Measurements from ENCODE around the gene ZCCHC24.

Gene ZCCHC24

DNA sequence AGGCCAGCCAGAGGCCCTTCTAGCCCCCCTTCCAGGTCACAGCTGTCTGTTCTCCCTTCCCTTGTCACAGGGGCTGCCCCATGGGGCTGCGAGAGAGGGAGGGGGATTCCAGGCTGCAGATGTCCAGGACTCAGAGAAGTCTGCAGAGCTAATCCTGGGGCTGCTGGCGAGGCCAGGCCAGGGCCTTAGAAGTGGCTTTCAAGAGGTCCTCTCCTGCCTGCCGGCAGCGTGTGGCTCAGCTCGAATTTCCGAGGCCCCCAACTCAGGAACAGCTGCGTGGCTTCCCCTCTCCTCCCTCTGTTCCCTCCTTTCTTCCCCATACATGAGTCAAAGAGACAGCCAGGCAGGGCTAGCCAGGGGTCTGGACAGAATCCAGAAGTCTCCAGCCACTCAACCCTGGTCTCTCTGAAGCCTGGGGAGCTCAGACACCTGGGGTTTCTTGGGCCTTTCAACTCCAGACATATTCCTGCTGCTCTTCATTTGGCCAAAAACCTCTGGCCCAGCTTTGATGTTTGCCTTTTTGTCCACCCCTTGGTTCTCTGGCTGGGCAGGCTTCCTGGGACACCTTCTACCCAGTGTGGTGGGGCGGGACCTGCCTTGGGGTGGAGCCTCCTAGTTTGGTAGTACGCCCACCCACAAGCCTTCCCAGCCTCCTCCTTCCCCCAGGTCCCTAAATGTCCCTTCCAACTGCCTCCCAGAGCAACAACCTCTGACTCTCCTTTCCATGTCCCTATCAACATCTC is 45.1 kb upstream of the ZCCHC24 start:
- no peak for TF ChIP-seq CTCF (IDR thresholded peaks at IDR 0.05; ENCODE audit: unreplicated experiment in 3 of 3)
- peaks cover 6% of the 10 kb centered on the region for H3K27me3 Mint-ChIP-seq (ENCODE audit: low read depth)
- H3K27ac Mint-ChIP-seq: peak overlapping the region; percentile 83 to 92 (median 88)
- no peaks in the 10 kb centered on the region for H3K9me3 Mint-ChIP-seq
- peak overlapping the region in 1 of 3 experiments; percentile 6 for H3K4me3 Mint-ChIP-seq
- H3K4me1 Mint-ChIP-seq: peaks cover 80% of the 10 kb centered on the region
- H3K36me3 Mint-ChIP-seq (ENCODE audit: low read depth): no peaks in the 10 kb centered on the region

DNA sequence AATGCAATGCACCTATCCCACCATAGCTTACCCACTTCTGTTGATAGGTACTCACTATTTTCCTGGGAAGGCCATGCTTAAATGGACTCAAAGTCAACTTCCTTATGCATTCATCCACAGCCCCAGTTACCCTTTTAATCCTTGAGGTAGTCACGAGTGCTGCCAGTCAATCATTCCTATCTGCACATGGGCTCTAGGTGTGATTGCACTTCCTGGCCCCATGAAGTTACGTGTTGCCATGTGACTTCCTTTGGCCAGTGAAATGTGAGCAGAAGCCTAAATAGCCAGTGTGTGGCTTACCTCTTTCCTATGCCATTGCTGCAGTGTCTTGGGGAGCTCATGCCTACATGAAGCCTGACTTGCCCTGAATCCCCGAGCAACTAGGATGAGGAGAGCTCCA is 43.4 kb upstream of the ZCCHC24 start:
- Mint-ChIP-seq H3K9me3 (no peaks in the 10 kb centered on the region), H3K27me3 (ENCODE audit: low read depth) (peaks cover 6% of the 10 kb centered on the region), H3K4me3 (peak overlapping the region in 1 of 3 experiments; percentile 25), H3K4me1 (peaks cover 66% of the 10 kb centered on the region), H3K36me3 (ENCODE audit: low read depth) (no peaks in the 10 kb centered on the region), H3K27ac (peak overlapping the region; percentile 72 to 92 (median 83))
- TF ChIP-seq CTCF (IDR thresholded peaks at IDR 0.05; ENCODE audit: unreplicated experiment in 3 of 3): no peak

DNA sequence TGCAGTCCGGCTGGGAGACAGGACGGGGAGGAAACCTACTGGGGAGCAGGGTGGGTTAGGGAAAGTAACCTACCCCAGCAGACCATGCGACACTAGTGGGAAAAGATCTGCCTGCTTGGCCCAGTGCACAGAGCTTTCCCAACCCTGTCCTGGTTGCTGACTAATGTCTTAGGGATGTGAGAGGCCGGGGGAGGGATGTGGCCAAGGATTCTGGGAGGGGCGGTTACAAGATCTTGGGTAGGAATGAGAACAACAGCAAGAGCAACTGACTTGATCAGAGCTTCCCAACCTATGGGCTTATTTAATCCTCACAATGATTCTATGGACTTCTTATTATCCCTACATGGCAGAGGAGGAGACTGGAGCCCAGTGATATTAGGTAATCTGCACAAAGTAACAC is 42.9 kb upstream of the ZCCHC24 start:
- Mint-ChIP-seq H3K4me3 (peak overlapping the region in 1 of 3 experiments; percentile 25), H3K9me3 (no peaks in the 10 kb centered on the region), H3K27ac (peak overlapping the region; percentile 72 to 92 (median 83)), H3K36me3 (ENCODE audit: low read depth) (no peaks in the 10 kb centered on the region), H3K4me1 (peaks cover 61% of the 10 kb centered on the region), H3K27me3 (ENCODE audit: low read depth) (peaks cover 6% of the 10 kb centered on the region)
- no peak for TF ChIP-seq CTCF (IDR thresholded peaks at IDR 0.05; ENCODE audit: unreplicated experiment in 3 of 3)

- Mint-ChIP-seq H3K27ac (peak overlapping the region; percentile 72 to 92 (median 83)), H3K9me3 (no peaks in the 10 kb centered on the region), H3K27me3 (ENCODE audit: low read depth) (peaks cover 6% of the 10 kb centered on the region), H3K4me1 (peaks cover 54% of the 10 kb centered on the region), H3K4me3 (peak overlapping the region in 1 of 3 experiments; percentile 5), H3K36me3 (ENCODE audit: low read depth) (no peaks in the 10 kb centered on the region)
- peak; percentile 69 to 77 (median 76) for TF ChIP-seq CTCF (IDR thresholded peaks at IDR 0.05; ENCODE audit: unreplicated experiment in 3 of 3)
Observed at GRCh38 chr10:79487296-79488194, 42.1 kb upstream of the ZCCHC24 start.

GRCh38 chr10:79484476-79484875 is 39.1 kb upstream of the ZCCHC24 start:
- H3K4me1 Mint-ChIP-seq: peaks cover 37% of the 10 kb centered on the region
- no peaks in the 10 kb centered on the region for H3K36me3 Mint-ChIP-seq (ENCODE audit: low read depth)
- peaks cover 3% of the 10 kb centered on the region for H3K9me3 Mint-ChIP-seq
- H3K4me3 Mint-ChIP-seq: no peak overlapping the region
- TF ChIP-seq CTCF (IDR thresholded peaks at IDR 0.05; ENCODE audit: unreplicated experiment in 3 of 3): no peak
- H3K27ac Mint-ChIP-seq: no peak overlapping the region
- peaks cover 6% of the 10 kb centered on the region for H3K27me3 Mint-ChIP-seq (ENCODE audit: low read depth)
